ENCODE data around the gene TFAM.

The TFAM gene

GRCh38 chr10:58385784-58386112 lies 538 bp downstream of the TFAM start:
- in situ Hi-C loops (cut with MboI; ENCODE audit: low sequenced_read_pairs, unreplicated experiment), result loop anchor here (25.0 kb wide), 1 partner anchor 198 kb away; no protein-coding TSS in a partner anchor
- DNase-seq (ENCODE audit: low spot score), result peak; percentile 35
- TF ChIP-seq CTCF (IDR thresholded peaks at IDR 0.05; ENCODE audit: borderline replicate concordance, control extremely low read depth, extremely low read depth, insufficient read depth, missing control alignments), result no peak

- TF ChIP-seq CTCF (IDR thresholded peaks at IDR 0.05; ENCODE audit: borderline replicate concordance, control extremely low read depth, extremely low read depth, insufficient read depth, missing control alignments), result no peak
- in situ Hi-C loops (cut with MboI; ENCODE audit: low sequenced_read_pairs, unreplicated experiment), result loop anchor here (25.0 kb wide), 1 partner anchor 202 kb away; no protein-coding TSS in a partner anchor
- no peak for DNase-seq (ENCODE audit: low spot score)
These were observed 3.8 kb downstream of the TFAM start for GRCh38 chr10:58389024-58389423.

GRCh38 chr10:58393317-58393716 lies 8.1 kb downstream of the TFAM start:
- in situ Hi-C loops (cut with MboI; ENCODE audit: low sequenced_read_pairs, unreplicated experiment), result loop anchor here (25.0 kb wide), 1 partner anchor 206 kb away; no protein-coding TSS in a partner anchor
- no peak for TF ChIP-seq CTCF (IDR thresholded peaks at IDR 0.05; ENCODE audit: borderline replicate concordance, control extremely low read depth, extremely low read depth, insufficient read depth, missing control alignments)
- no peak for DNase-seq (ENCODE audit: low spot score)

- no peak for DNase-seq (ENCODE audit: low spot score)
- in situ Hi-C loops (cut with MboI; ENCODE audit: low sequenced_read_pairs, unreplicated experiment), result loop anchor here (25.0 kb wide), 1 partner anchor 207 kb away; no protein-coding TSS in a partner anchor
- TF ChIP-seq CTCF (IDR thresholded peaks at IDR 0.05; ENCODE audit: borderline replicate concordance, control extremely low read depth, extremely low read depth, insufficient read depth, missing control alignments), result no peak
These were observed 9.3 kb downstream of the TFAM start for GRCh38 chr10:58394471-58394870.

GRCh38 chr10:58396057-58396456 lies 10.8 kb downstream of the TFAM start:
- in situ Hi-C loops (cut with MboI; ENCODE audit: low sequenced_read_pairs, unreplicated experiment), result loop anchor here (25.0 kb wide), 1 partner anchor 209 kb away; no protein-coding TSS in a partner anchor
- DNase-seq (ENCODE audit: low spot score), result no peak
- no peak for TF ChIP-seq CTCF (IDR thresholded peaks at IDR 0.05; ENCODE audit: borderline replicate concordance, control extremely low read depth, extremely low read depth, insufficient read depth, missing control alignments)

GRCh38 chr10:58397830-58398229 lies 12.6 kb downstream of the TFAM start:
- in situ Hi-C loops (cut with MboI; ENCODE audit: low sequenced_read_pairs, unreplicated experiment), result loop anchor here (25.0 kb wide), 1 partner anchor 211 kb away; no protein-coding TSS in a partner anchor
- no peak for DNase-seq (ENCODE audit: low spot score)
- no peak for TF ChIP-seq CTCF (IDR thresholded peaks at IDR 0.05; ENCODE audit: borderline replicate concordance, control extremely low read depth, extremely low read depth, insufficient read depth, missing control alignments)

Data from GM13976 (cell line).